Caco-2 (cell line): ENCODE measurements around the gene CSNK2A3. TPM values are rescaled to one million over a fixed set of nuclear protein-coding genes. Genes with fewer than 3 reads are reported as not detected.

Source experiments
- BruUV-seq: library from RNA; stranded (reverse); fragments of 400-500 nt; replicated peaks from 2 replicates; lab custom pipeline; 2021; lab: Mats Ljungman, UMichigan
- CTCF ChIA-PET: fragments of 300-600 bp; sonication (Branson Sonifier 250); formaldehyde crosslinking; loops from one replicate; lab custom pipeline; 2022; ENCODE audit warnings: antibody characterized with exemption; lab: Charles Lee
- POLR2A ChIA-PET: fragments of 300-600 bp; sonication (Branson Sonifier 250); formaldehyde crosslinking; loops from one replicate; lab custom pipeline; 2022; ENCODE audit warnings: antibody characterized with exemption; lab: Charles Lee
- DNase-seq, 2 experiments: peaks; one replicate each; pipeline versions ENCODE4 v3.0.0 to v3.0.0-alpha.2; 2020 to 2022
- H3K27me3 ChIP-seq: replicated peaks from 2 replicates; pipeline ENCODE4 v1.6.0; 2011; ENCODE audit warnings: low read length; ENCODE audit not compliant: control insufficient read depth, insufficient read depth
- H3K36me3 ChIP-seq: 2 replicates; pipeline ENCODE4 v1.5.1; 2011; ENCODE audit warnings: low read length; ENCODE audit not compliant: control insufficient read depth, insufficient read depth
- H3K4me1 ChIP-seq: fragments of 250-450 bp; sonication (Bioruptor Pico); 2 replicates; pipeline ENCODE4 v1.5.1; 2020; ENCODE audit warnings: mild to moderate bottlenecking
- H3K4me3 ChIP-seq: 2 replicates; pipeline ENCODE4 v1.5.1; 2011; ENCODE audit warnings: low read depth, mild to moderate bottlenecking, control low read depth, low read length
- H3K9me3 ChIP-seq: fragments of 250-450 bp; sonication (Bioruptor Pico); 2 replicates; pipeline ENCODE4 v1.5.1; 2020; ENCODE audit warnings: mild to moderate bottlenecking, moderate library complexity
- H3K27ac Mint-ChIP-seq: one replicate; pipeline ENCODE4 v1.8.0; 2022; ENCODE audit warnings: mixed read lengths; ENCODE audit not compliant: unreplicated experiment
- H3K27me3 Mint-ChIP-seq: one replicate; pipeline ENCODE4 v1.8.0; 2022; ENCODE audit warnings: mixed read lengths; ENCODE audit not compliant: insufficient read depth, unreplicated experiment
- H3K36me3 Mint-ChIP-seq: one replicate; pipeline ENCODE4 v1.8.0; 2022; ENCODE audit warnings: mild to moderate bottlenecking, mixed read lengths; ENCODE audit not compliant: insufficient read depth, unreplicated experiment
- H3K4me1 Mint-ChIP-seq: one replicate; pipeline ENCODE4 v1.8.0; 2022; ENCODE audit warnings: low read depth, mixed read lengths; ENCODE audit not compliant: unreplicated experiment
- H3K4me3 Mint-ChIP-seq: one replicate; pipeline ENCODE4 v1.8.0; 2022; ENCODE audit warnings: mild to moderate bottlenecking, moderate library complexity, mixed read lengths; ENCODE audit not compliant: unreplicated experiment
- H3K9me3 Mint-ChIP-seq: one replicate; pipeline ENCODE4 v1.8.0; 2022; ENCODE audit warnings: mixed read lengths; ENCODE audit not compliant: unreplicated experiment
- CTCF ChIP-seq, 2 experiments: fragments of 200-600 bp in 1 of 2; IDR thresholded peaks; 1 replicate in 1 of 2; 2 replicates in 1 of 2; pipeline versions ENCODE4 v1.5.1 to v1.8.0; 2011 to 2022; ENCODE audit warnings: antibody characterized with exemption in 1 of 2, control low read depth in 1 of 2, inconsistent platforms in 1 of 2, low read depth in 1 of 2, low read length in 1 of 2, mild to moderate bottlenecking in 1 of 2, moderate library complexity in 1 of 2; ENCODE audit not compliant: insufficient read depth in 1 of 2, severe bottlenecking in 1 of 2, unreplicated experiment in 1 of 2
- intact Hi-C: fragments of 100-400 bp; cut with micrococcal nuclease; formaldehyde crosslinking; loops from one replicate; pipeline ENCODE4 v1.10.0; 2022; ENCODE audit not compliant: unreplicated experiment
- total RNA-seq: library from RNA; stranded (reverse); gene quantifications from 2 replicates; pipeline ENCODE4 v1.2.3, GENCODE V29; 2022

The CSNK2A3 gene
- total RNA-seq, 1 experiment from 2014 or later = 0.75 TPM

- TF ChIP-seq CTCF (IDR thresholded peaks at IDR 0.05; ENCODE audit: insufficient read depth in 1 of 2, low read depth in 1 of 2, low read length in 1 of 2, severe bottlenecking in 1 of 2, unreplicated experiment in 1 of 2) = no peak
- no peak overlapping the region for H3K4me3 Mint-ChIP-seq
- Histone ChIP-seq H3K9me3 (no peaks in the 10 kb centered on the region), H3K4me1 (no peaks in the 10 kb centered on the region), H3K4me3 (no peak overlapping the region), H3K27me3 (no peaks in the 10 kb centered on the region), H3K36me3 (no peaks in the 10 kb centered on the region)
- DNase-seq = no peak
- intact Hi-C loops = no loop called here
- ChIA-PET CTCF (no interaction called here), POLR2A (no interaction called here)
- no peak overlapping the region for H3K27ac Mint-ChIP-seq
- H3K9me3 Mint-ChIP-seq = no peaks in the 10 kb centered on the region
- no peaks in the 10 kb centered on the region for H3K4me1 Mint-ChIP-seq
- peaks cover 9% of the 10 kb centered on the region for H3K27me3 Mint-ChIP-seq
- H3K36me3 Mint-ChIP-seq = no peaks in the 10 kb centered on the region
- BruUV-seq = no TSS peak
These were observed 20.8 kb downstream of the CSNK2A3 start for GRCh38 chr11:11332141-11332710.

- TF ChIP-seq CTCF (IDR thresholded peaks at IDR 0.05; ENCODE audit: insufficient read depth in 1 of 2, low read depth in 1 of 2, low read length in 1 of 2, severe bottlenecking in 1 of 2, unreplicated experiment in 1 of 2) = no peak
- ChIA-PET POLR2A (interaction anchor here (0.6 kb wide), 1 partner anchor 152 kb away, joined by 3 read pairs; no protein-coding TSS in a partner anchor), CTCF (interaction anchor here (0.7 to 0.9 kb wide), 2 partner anchors 25 to 293 kb away, joined by 3 to 4 read pairs; no protein-coding TSS in a partner anchor)
- Mint-ChIP-seq H3K27me3 (peaks cover 2% of the 10 kb centered on the region), H3K4me3 (no peak overlapping the region), H3K36me3 (no peaks in the 10 kb centered on the region), H3K27ac (no peak overlapping the region), H3K9me3 (no peaks in the 10 kb centered on the region), H3K4me1 (no peaks in the 10 kb centered on the region)
- Histone ChIP-seq H3K27me3 (no peaks in the 10 kb centered on the region), H3K4me1 (no peaks in the 10 kb centered on the region), H3K4me3 (no peak overlapping the region), H3K36me3 (no peaks in the 10 kb centered on the region), H3K9me3 (no peaks in the 10 kb centered on the region)
- BruUV-seq = no TSS peak
- no peak for DNase-seq
- intact Hi-C loops = no loop called here
These were observed 23.8 kb downstream of the CSNK2A3 start for GRCh38 chr11:11329062-11329806.

GRCh38 chr11:11324090-11324489 lies 29.0 kb downstream of the CSNK2A3 start:
- no peak for TF ChIP-seq CTCF (IDR thresholded peaks at IDR 0.05; ENCODE audit: insufficient read depth in 1 of 2, low read depth in 1 of 2, low read length in 1 of 2, severe bottlenecking in 1 of 2, unreplicated experiment in 1 of 2)
- no peak overlapping the region for H3K4me3 ChIP-seq
- no peaks in the 10 kb centered on the region for H3K9me3 Mint-ChIP-seq
- no peaks in the 10 kb centered on the region for H3K27me3 ChIP-seq
- ChIA-PET CTCF (no interaction called here), POLR2A (no interaction called here)
- no peaks in the 10 kb centered on the region for H3K9me3 ChIP-seq
- H3K27ac Mint-ChIP-seq = no peak overlapping the region
- no peaks in the 10 kb centered on the region for H3K36me3 ChIP-seq
- intact Hi-C loops = no loop called here
- H3K27me3 Mint-ChIP-seq = peaks cover 2% of the 10 kb centered on the region
- H3K4me1 ChIP-seq = no peaks in the 10 kb centered on the region
- DNase-seq = no peak
- H3K4me3 Mint-ChIP-seq = no peak overlapping the region
- no peaks in the 10 kb centered on the region for H3K4me1 Mint-ChIP-seq
- BruUV-seq = no TSS peak
- H3K36me3 Mint-ChIP-seq = no peaks in the 10 kb centered on the region
